ENCODE data around the gene WDR72.
"Not testable (repeated sequence)": the region's sequence is repeated elsewhere in the genome, so short reads cannot be mapped to it uniquely, and the experiment has no call there.

WDR72 gene

DNA sequence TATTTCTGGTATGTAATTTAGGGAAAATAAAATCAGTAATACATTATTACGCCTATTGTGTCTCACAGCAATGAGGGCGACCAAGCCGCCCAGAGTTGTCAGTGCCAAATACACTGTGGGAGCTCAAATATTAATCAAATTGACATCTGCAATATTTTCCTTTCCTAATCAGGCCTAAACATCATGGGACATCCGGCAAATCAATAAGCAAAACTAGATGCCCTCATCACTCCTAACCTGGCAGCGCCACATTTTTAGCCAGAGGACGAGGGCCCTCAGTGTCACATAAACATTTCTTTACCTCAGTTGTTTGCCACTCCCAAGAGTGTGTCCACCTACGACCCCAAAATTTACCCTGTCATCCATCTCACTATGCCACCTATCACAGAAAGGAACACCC is 64.1 kb downstream of the WDR72 start:
- DNase-seq, result no peak

- DNase-seq, result no peak
Measured at GRCh38 chr15:53694476-53694874, 65.0 kb downstream of the WDR72 start.

DNA sequence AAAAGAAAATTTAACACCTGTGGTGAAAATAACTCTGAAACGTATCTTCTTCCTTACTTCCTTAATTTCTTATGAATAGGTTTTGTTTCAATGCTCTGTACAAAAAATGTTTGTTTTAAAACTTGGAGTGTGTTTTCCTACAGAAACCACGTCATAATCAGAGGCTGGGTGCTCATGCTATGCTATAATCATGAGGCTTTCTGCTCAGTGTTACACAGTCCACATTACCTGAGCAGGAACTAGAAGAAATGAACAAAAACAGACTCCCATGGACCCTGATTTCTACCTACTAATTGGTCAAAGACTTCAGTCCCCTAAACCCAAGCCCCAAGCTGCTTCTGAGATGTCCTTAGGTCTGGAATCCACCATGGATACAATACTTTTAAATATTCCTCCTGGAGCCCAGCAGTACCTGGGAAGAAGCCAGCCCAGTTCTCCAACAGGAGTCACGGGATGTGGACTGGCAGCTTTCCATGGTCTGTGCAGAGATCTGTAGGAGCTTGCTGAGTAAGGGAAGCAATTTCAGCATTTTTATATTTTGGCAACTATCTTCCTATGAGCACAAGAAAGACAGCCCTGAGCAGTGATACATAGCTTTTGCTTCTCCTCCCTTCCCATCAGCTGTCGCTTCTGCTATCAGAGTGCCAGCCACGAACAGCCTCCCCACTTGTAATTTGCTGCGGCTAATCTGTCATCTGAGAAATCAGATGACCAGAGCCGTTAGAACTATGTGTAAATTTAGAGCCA is 65.6 kb downstream of the WDR72 start:
- no peak for DNase-seq

GRCh38 chr15:53684162-53684561 is 75.3 kb downstream of the WDR72 start:
- not testable (repeated sequence) for DNase-seq

DNA sequence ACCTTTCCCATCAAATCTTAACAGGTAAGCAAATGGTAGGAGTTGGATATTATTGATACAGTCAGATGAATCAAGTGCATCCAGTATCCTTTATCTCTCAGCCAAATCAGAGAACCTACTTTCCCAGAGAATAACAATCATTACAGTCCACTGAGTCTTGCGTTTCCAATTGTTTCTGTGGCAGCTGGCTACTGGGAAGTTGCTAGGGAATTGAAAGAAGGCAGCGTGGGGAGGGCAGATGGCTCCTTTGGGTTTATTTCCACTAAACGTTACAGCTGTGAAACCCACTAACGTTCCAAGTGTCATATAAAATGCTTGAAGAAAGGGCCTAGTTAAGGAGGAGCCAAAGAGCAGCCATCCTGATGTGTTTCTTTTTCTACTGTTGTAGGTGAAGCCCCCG is 78.4 kb downstream of the WDR72 start:
- DNase-seq, result peak; percentile 82

- no peak for DNase-seq
Measured at GRCh38 chr15:53675832-53676231, 83.6 kb downstream of the WDR72 start.

GRCh38 chr15:53671545-53671944 is 87.9 kb downstream of the WDR72 start:
- no peak for DNase-seq

DNA sequence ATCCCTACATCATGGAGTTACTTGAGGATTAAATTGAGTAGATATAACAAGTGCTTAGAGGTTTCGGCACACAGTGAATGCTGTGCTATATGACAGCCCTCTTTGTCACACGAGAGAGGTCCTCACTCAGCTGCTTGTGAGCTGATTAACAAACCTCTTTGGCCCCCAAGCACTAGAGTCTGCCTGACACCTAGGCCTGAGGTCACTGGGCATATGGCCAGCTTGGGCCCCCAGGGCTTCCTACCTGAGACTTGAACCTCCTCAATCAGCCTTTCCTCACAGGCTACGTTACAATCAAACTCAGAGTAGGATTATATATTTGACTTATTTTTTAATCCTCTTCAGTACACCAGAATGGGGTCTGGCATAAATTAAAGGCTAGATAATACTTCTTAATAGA is 88.8 kb downstream of the WDR72 start:
- DNase-seq, result no peak

GRCh38 chr15:53665930-53666329 is 93.5 kb downstream of the WDR72 start:
- peak; percentile 21 for DNase-seq

DNA sequence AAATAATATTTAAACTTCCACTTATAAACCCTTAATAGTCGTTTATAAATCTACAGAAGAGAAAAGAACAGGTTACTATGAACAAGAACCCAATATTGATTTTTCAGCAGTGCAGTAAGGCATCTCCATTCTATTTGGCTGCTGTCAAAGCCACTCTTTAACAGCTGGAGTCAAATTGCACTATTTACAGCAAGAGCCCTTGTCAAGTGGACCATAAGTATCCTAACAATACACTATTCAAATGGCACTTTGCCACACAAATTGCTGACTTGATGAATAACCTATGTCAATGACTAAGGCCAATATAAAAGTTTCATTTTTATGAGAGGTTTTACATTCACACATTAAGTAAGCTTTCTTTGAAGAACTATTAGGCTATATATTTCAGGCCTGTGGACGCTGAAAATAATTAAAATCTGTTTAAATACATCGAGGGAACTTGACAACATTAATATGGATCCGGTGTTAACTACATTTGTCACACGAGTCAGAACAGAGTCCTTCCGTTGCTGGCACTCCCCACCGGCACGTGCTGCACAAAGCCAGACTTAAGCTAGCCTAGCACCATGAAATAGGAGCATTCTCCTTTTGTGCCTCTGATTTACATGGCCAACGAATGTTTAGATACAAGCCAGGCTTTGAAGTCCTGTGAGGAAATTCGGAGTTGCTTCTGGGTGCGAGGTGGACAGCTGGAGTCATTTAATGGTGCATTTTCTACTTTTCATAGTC is 100.5 kb downstream of the WDR72 start:
- DNase-seq, result peak; percentile 81

GRCh38 chr15:53658255-53658654 is 101.2 kb downstream of the WDR72 start:
- DNase-seq, result peak; percentile 53

DNA sequence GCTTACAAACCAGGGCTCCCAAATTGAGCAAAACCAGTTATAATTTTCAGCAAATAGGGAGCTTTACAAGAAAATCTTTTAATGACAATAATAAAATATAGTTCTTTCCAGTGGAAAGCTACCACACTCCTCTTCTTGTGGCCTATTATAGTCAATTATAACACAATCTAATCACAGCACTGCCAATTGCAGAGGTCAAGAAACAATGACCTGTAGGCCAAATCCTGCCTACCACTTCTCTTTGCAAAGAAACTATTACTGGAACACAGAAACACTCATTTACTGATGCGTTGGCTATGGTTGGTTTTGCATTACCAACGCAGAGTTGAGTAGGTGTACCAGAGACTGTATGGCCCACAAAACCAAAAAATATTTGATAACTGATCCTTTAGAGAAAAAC is 110.5 kb downstream of the WDR72 start:
- DNase-seq, result no peak

- DNase-seq, result peak; percentile 11
Measured at GRCh38 chr15:53644660-53645059, 114.8 kb downstream of the WDR72 start.

DNA sequence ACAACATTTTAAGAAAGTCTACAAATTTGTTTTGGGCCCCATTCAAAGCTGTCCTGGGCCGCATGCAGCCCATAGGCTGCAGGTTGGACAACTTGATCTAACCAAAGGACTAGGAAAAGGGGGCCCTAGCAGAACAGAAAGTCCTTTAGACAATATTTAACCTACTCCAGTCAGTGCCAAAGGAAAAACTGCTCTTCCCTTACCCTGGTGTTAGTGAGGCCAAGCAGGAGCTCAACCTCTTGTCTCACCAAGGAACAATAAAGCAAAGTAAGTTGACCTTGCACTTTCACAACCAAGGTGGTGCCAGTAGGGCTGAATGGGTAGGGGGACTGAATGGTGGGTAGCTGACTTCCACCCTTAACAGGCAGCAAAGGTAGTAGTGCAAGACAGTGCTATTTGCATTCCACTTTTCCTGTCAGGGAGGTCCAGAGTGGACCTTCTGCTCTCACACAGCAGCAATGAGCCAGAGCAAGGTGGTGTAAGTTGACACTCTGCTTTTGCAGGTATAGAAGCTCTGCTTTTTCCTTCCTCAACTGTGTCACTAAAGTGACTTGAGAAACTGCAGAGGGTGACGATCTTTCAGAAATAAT is 124.9 kb downstream of the WDR72 start:
- no peak for DNase-seq

DNA sequence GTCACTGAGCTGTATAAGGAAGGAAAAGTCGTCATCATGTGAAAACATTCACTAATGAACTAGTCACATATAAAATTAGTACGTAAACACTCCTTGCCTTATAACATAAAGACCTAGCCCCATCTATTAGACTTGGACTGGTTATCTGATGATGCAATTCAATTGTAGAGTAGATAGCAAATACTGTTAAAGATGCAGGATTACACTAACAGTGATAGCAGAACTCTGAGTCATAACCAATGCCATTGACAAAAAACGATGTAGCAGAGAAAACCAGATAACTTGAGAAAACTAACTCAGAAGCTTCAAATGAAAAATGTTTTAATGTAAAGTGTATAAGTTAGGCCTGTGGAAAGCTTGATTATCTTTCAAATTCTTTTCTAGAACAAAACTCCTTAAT is 132.2 kb downstream of the WDR72 start:
- no peak for DNase-seq

DNA sequence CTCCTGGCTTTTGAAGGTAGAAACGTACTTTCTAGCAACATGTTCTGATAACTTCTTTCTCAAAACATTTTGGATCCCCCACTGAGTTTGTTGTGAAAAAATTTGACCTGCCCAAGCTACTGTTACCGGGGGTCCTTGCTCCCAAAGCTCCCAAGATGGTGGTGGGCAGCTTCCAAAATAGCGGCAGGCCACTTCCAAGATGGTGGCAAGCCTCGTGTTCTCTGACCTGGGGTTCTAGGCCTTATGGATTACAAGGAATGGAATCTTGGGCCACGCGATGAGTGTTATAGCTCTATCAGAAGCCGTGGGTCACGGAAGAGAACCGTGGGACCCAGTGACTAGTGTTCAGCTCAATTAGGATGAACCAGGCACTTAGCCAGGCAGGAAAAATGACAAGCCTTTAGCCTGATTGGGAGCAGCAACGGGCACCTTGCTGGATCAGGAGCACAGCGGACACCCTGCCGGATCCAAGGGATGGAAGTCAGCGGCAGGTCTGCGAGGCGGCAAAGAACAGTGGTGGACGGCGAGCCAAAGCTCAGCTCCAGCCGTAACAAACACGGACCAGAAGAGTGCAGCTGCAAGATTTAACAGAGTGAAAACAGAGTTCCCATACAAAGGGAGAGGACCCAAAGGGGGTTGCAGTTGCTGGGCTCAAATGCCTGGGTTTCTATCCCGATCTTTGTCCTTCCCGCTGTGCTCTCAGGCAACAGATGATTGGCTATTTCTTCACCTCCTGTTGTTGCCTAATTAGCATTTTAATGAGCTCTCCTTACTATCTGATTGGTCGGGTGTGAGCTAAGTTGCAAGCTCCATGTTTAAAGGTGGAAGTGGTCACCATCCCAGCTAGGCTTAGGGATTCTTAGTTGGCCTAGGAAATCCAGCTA is 133.3 kb downstream of the WDR72 start:
- no peak for DNase-seq

- no peak for DNase-seq
Measured at GRCh38 chr15:53625260-53625659, 134.2 kb downstream of the WDR72 start.

- peak; percentile 29 for DNase-seq
Measured at GRCh38 chr15:53618461-53618860, 141.0 kb downstream of the WDR72 start.

GRCh38 chr15:53611145-53611920 is 148.1 kb downstream of the WDR72 start:
- no peak for DNase-seq

GRCh38 chr15:53591041-53591440 is 168.4 kb downstream of the WDR72 start:
- no peak for DNase-seq

DNA sequence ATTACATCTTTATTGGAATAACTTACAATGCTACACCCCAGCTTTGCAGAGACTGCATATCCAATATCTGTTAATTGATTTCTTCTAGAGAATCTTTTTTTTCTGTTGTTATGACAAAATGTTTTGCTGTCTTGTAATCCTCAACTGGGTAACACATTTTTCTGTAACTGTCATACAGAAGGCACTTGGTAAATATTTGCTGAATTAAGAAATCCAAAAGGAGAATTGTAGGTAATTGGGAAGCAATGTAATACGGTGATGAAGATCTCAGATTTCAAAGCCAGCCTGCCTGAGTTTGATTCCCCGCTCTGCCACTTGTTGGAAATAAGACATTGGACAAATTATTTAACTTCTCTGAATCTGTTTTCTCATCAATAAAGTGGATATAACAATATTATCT is 169.1 kb downstream of the WDR72 start:
- no peak for DNase-seq

DNA sequence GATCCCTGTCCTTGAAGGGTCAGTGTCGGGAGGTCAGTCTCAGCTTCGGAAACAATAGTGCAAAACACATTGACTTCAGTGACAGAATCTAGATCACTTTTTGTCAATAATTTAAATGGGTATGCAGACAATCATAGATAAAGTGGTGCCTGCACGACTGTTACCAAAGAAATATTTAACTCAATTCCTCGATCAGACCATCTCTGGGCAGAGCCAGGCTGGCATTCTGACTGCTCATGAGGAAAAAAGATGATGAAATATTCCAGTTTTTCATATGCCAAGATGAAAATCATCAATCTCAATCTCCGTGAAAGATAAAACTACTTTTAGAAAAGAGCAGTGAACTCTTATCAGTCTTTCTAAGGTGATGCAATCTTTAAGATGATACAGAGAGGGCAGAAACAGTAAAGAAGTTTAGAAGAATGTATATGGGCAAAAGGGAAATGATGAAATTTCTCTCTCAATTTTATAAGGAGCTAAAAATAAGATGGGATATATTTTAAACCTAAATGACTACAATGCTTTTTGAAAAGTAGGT is 169.9 kb downstream of the WDR72 start:
- no peak for DNase-seq
